ENCODE results near the gene FMO5. TPM values are rescaled to one million over a fixed set of nuclear protein-coding genes. Genes with fewer than 3 reads are reported as not detected.

FMO5 gene
- total RNA-seq, 1 experiment from 2014 or later: 0.61 TPM

GRCh38 chr1:147218606-147219005 is 6.5 kb downstream of the FMO5 start:
- peaks cover 3% of the 10 kb centered on the region for H3K27me3 Mint-ChIP-seq (ENCODE audit: unreplicated experiment)
- DNase-seq: no peak
- TF ChIP-seq CTCF (IDR thresholded peaks at IDR 0.05; ENCODE audit: unreplicated experiment): no peak
- H3K36me3 Mint-ChIP-seq (ENCODE audit: insufficient read depth, unreplicated experiment): no peaks in the 10 kb centered on the region
- CTCF ChIA-PET: no interaction called here
- no peak overlapping the region for H3K4me3 Mint-ChIP-seq (ENCODE audit: low read depth, unreplicated experiment)
- peaks cover 18% of the 10 kb centered on the region for H3K4me1 Mint-ChIP-seq (ENCODE audit: low read depth, unreplicated experiment)
- BruUV-seq (replicated peaks): no TSS peak
- intact Hi-C loops (cut with micrococcal nuclease; ENCODE audit: unreplicated experiment): no loop called here
- H3K27ac Mint-ChIP-seq (ENCODE audit: unreplicated experiment): no peak overlapping the region
- no peaks in the 10 kb centered on the region for H3K9me3 Mint-ChIP-seq (ENCODE audit: low read depth, unreplicated experiment)

GRCh38 chr1:147217141-147217540 is 8.0 kb downstream of the FMO5 start:
- CTCF ChIA-PET: no interaction called here
- BruUV-seq (replicated peaks): no TSS peak
- DNase-seq: no peak

GRCh38 chr1:147216124-147216523 is 9.0 kb downstream of the FMO5 start:
- Mint-ChIP-seq H3K27me3 (ENCODE audit: unreplicated experiment) (no peaks in the 10 kb centered on the region), H3K4me3 (ENCODE audit: low read depth, unreplicated experiment) (no peak overlapping the region), H3K36me3 (ENCODE audit: insufficient read depth, unreplicated experiment) (no peaks in the 10 kb centered on the region), H3K4me1 (ENCODE audit: low read depth, unreplicated experiment) (peaks cover 17% of the 10 kb centered on the region), H3K9me3 (ENCODE audit: low read depth, unreplicated experiment) (no peaks in the 10 kb centered on the region), H3K27ac (ENCODE audit: unreplicated experiment) (no peak overlapping the region)
- no TSS peak for BruUV-seq (replicated peaks)
- intact Hi-C loops (cut with micrococcal nuclease; ENCODE audit: unreplicated experiment): no loop called here
- CTCF ChIA-PET: no interaction called here
- TF ChIP-seq CTCF (IDR thresholded peaks at IDR 0.05; ENCODE audit: unreplicated experiment): no peak
- DNase-seq: no peak

More at GRCh38 chr1:147217141-147217540, 8.0 kb downstream of the FMO5 start:
- intact Hi-C loops (cut with micrococcal nuclease; ENCODE audit: unreplicated experiment): no loop called here
- H3K27me3 Mint-ChIP-seq (ENCODE audit: unreplicated experiment): no peaks in the 10 kb centered on the region
- no peaks in the 10 kb centered on the region for H3K36me3 Mint-ChIP-seq (ENCODE audit: insufficient read depth, unreplicated experiment)
- no peak for TF ChIP-seq CTCF (IDR thresholded peaks at IDR 0.05; ENCODE audit: unreplicated experiment)
- no peak overlapping the region for H3K4me3 Mint-ChIP-seq (ENCODE audit: low read depth, unreplicated experiment)
- H3K27ac Mint-ChIP-seq (ENCODE audit: unreplicated experiment): no peak overlapping the region
- H3K9me3 Mint-ChIP-seq (ENCODE audit: low read depth, unreplicated experiment): no peaks in the 10 kb centered on the region
- peaks cover 17% of the 10 kb centered on the region for H3K4me1 Mint-ChIP-seq (ENCODE audit: low read depth, unreplicated experiment)

- Mint-ChIP-seq H3K4me3 (ENCODE audit: low read depth, unreplicated experiment) (no peak overlapping the region), H3K36me3 (ENCODE audit: insufficient read depth, unreplicated experiment) (no peaks in the 10 kb centered on the region), H3K27ac (ENCODE audit: unreplicated experiment) (no peak overlapping the region), H3K27me3 (ENCODE audit: unreplicated experiment) (no peaks in the 10 kb centered on the region), H3K4me1 (ENCODE audit: low read depth, unreplicated experiment) (peaks cover 17% of the 10 kb centered on the region), H3K9me3 (ENCODE audit: low read depth, unreplicated experiment) (no peaks in the 10 kb centered on the region)
- TF ChIP-seq CTCF (IDR thresholded peaks at IDR 0.05; ENCODE audit: unreplicated experiment): no peak
- CTCF ChIA-PET: interaction anchor here (1.3 kb wide), 1 partner anchor 27 kb away, joined by 5 read pairs; no protein-coding TSS in a partner anchor
- no peak for DNase-seq
- no TSS peak for BruUV-seq (replicated peaks)
- intact Hi-C loops (cut with micrococcal nuclease; ENCODE audit: unreplicated experiment): no loop called here
Observed at GRCh38 chr1:147215540-147215916, 9.6 kb downstream of the FMO5 start.

Data from Calu3 (cell line).